SH-SY5Y (cell line): ENCODE data around the gene TENM4.

Source experiments
- GATA2 ChIP-seq: IDR thresholded peaks from 2 replicates; pipeline ENCODE4 v1.6.1; 2011; ENCODE audit warnings: mild to moderate bottlenecking, low read depth, low read length
- GATA3 ChIP-seq: IDR thresholded peaks from 2 replicates; pipeline ENCODE4 v1.6.1; 2011; ENCODE audit warnings: low read depth, mild to moderate bottlenecking, low read length, moderate library complexity

TENM4 gene

DNA sequence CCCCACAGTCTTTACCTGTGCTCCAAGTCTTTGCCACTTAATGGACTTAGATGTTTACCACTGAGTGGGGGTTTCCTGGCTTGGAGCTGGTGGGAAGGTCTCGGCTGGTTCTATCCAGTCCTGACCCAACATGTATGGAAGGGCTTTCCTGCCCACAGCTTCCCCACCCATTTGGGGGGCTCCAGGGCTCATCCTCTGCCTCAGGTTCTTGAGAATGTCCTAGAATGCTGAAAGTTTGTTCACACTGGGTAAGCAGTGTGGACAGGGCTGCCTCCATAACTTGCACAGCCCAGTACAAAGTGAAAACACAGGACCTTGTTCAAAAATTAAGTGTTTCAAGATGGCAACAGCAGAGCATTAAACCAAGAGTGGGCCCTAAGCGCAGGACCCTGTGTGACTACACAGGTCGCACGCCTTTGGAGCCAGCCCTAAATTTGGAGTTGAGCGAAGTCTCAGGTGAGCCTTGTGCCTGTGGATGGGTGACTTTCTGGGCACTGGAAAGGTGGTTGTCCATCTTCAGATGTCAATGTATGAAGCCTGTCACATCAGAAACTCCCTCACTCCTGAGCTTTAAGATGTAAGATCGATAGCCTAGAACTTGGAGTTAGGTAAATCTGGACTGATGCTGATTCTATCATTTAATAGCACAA, 793.4 kb downstream of the TENM4 start:
- TF ChIP-seq GATA3 (no peak), GATA2 (no peak)

DNA sequence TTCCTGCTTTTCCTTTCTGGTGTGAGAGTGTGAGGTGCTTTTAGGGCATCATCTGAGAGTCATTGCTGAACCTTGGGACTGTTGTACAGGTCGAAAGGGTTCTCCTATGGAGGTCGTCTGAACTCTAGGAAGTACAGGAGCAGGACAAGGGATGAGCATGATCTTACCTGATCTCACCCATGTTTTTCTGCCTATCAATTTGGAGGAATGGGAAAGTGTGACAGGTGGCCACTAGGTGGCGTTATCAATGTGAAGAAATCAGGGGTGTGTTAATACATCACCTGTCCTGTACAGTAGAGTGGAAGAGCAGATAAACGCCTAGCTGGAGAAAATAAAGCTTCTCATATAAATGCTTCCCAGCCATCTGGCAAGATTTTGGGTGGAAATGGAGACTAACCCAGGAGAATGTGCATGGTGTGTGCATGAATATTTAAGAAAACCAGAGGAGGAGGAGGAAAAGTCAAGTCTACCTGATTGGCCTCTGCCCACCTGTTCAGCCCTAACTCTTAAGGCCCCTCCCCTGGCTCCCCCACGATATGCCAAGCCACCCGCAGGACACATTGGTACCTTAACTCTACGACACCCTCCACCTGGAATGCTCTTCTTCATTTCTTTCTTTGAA, 794.2 kb downstream of the TENM4 start:
- TF ChIP-seq GATA2 = no peak
- no peak for TF ChIP-seq GATA3

DNA sequence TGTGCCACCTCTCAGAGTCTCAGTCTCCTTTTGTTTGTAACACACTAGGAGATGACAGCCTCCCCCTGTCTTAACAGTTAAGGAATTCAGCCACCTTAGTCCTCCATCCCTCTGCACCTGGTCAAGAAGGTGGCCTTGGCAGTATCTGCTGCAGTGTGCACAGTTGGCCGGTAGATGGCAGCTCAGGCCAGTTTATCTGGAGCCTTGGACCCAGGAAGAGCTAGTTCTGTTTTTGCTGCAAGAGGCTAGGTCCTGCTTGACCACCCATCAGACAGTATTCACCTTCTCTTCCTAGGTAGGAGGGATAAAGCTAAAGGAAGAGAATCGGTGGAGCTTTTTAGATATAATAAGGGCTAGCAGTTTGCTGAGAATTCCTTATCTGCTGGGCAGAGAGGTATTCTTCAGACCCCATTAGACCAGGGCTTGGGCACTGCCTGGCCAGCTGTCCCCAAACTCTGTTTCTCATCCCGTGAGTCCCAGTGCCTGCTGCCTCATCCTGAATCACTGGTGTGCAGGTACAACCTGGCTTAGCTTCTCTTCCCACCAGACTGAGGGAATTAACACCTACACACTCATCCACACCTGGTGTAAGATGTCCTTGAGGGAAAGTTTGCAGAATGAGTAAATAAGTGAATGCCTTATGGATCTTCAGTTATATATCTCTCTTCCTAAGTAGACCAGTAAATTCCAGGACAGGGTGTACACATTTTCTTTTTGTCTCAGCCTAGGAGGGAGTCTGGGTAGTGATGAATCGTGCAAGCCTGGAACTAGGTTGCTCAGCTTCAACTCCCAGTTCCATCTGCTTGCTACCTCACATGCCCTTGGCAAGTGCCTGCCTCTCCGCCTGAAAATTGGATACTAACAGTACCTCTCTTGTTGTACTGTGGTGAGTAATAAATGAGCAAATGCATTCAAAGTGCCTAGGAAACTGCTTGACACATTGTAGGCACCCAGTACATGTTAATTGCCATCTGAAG, 795.3 kb downstream of the TENM4 start:
- TF ChIP-seq GATA2 = no peak
- TF ChIP-seq GATA3 = no peak

DNA sequence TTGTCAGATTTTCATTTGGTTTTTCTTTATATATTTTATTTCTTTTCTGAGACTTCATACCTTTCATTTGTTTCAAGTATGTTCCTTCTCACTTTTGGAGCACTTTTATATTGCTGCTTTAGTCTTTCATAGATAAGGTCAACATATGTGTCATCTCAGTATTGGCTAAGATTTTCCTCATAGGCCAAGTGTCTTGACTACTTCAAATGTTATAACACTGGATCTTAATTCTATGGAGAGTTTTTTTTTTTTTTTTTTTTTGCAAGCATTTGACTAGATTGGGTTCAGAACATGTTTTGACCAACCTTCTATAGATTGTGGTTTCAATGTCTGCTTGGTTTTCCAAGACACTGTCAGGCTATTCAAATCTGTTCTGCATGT, 797.2 kb downstream of the TENM4 start:
- TF ChIP-seq GATA2 = no peak
- TF ChIP-seq GATA3 = no peak

DNA sequence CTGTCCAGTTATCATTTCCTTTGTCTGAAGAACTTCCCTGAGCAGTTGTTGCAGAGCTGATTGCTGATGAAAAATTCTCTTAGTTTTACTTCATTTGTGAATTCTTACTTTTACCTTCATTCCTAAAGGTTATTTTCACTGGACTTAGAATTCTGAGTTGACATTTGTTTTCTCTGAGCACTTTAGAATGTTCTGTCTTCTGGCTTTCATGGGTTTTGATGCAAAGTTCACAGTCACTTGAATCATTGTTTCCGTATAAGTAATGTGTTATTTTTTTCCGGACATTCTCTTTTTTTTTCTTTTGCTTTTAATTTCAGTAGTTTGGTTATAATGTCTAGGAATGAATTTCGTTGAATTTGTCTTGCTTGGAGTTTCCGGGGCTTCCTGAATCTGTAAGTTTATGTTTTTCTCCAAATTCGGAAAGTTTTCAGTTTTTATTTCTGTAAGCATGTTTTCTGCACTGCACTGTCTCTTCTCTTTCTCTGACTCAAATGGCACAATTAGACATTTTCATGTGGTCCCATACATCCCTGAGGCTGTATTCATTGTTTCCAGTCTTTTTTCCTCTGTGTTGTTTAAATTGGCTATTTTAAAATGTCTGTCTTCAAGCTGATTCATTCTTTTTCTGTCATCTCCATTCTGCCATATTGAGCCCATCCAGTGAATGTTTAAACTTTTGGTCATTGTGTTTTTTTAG, 797.7 kb downstream of the TENM4 start:
- TF ChIP-seq GATA2 (no peak), GATA3 (no peak)

DNA sequence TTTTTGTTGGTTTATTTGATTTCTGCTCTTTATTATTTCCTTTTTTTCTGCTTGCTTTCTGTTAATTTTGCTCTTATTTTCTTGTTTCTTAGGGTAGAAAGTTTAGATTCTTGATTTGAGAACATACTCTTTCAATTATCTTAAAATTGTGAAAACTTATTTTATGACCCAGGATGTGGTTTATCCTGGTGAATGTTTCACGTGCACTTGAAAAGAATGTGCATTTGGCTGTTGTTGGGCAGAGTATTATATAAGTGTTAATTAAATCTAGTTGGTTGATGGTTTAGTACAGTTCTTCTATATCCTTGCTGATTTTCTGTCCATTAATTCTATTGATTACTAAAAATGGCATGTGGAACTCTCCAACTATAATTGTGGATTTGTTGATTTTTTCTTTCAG, 799.3 kb downstream of the TENM4 start:
- TF ChIP-seq GATA3 (no peak), GATA2 (no peak)

DNA sequence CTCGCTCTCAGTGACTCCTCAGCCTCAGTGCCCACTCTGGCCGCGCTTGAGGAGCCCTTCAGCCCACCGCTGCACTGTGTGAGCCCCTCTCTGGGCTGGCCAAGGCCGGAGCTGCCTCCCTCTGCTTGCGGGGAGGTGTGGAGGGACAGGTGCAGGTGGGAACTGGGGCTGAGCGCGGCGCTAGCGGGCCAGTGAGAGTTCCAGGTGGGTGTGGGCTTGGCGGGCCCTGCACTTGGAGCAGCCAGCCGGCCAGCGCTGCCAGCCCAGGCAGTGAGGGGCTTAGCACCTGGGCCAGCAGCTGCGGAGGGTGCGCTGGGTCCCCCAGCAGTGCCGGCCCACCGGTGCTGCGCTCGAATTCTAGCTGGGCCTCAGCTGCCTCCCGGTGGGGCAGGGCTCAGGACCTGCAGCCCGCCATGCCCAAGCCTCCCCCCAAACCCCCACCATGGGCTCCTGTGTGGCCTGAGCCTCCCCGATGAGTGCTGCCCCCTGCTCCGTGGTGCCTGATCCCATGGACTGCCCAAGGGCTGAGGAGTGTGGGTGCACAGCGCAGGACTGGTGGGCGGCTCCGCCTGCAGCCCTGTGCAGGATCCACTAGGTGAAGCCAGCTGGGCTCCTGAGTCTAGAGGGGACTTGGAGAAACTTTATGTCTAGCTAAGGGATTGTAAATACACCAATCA, 802.0 kb downstream of the TENM4 start:
- no peak for TF ChIP-seq GATA2
- TF ChIP-seq GATA3 = no peak

DNA sequence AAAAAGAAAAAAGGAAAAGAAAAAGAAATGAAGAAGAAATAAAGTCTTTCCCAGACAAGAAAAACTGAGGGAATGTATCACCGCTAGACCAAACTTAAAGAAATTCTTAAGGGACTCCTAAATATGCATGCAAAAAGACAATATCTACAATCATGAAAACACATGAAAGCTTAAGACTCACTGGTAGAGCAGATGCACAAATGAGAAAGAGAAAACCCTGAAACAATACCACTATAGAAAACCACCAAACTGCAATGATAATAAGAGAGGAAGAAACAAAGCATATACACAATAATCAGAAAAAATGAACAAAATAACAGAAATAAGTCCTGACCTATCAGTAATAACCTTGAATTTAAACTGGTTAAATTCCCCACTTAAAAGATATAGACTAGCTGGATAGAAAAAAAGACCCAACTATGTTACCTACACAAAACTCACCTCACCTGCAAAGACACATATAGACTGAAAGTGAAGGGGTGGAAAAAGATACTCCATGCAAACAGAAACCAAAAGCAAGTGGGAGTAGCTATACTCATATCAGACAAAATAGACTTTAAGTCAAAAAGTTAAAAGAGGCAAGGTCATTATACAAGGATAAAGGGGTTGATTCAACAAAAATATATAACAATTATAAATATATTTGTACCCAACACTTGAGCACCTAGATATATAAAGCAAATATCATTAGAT, 804.9 kb downstream of the TENM4 start:
- TF ChIP-seq GATA2 = no peak
- TF ChIP-seq GATA3 = no peak

DNA sequence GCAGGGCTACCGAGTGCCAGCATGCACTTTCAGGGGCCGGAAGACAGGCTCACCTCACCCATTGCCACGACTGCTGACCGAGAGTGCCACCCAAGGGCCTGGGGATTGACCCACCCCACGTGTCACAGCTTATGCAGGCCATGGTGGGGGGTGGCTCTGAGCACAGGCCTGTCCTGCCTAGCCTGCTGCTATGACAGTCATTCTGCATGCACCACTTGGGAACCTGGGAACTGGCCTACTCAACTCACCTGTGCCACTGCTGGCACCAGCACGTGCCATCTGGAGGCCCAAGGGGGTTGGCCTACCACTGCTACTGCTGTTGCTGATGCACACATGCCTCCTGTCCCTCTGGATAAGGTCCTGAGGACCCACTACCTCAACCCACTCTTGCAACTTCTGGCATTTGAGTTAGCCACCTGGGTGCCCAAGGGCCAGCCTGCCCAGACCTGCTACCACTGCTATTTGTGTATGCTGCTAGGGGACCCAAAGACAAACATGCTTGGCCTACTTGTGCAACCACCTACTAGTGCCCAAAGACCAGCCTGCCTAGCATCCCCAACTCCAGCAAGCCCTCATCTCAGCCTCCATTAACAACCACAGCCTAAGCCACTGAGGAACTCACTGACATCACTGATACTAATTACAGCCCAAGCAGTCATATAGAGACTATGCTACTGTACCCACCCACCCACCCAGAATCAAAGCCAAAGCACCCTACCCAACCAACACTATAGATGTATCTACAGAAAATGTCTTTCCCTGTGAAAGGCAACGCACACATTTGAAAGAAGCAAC, 807.1 kb downstream of the TENM4 start:
- TF ChIP-seq GATA2 = no peak
- no peak for TF ChIP-seq GATA3

DNA sequence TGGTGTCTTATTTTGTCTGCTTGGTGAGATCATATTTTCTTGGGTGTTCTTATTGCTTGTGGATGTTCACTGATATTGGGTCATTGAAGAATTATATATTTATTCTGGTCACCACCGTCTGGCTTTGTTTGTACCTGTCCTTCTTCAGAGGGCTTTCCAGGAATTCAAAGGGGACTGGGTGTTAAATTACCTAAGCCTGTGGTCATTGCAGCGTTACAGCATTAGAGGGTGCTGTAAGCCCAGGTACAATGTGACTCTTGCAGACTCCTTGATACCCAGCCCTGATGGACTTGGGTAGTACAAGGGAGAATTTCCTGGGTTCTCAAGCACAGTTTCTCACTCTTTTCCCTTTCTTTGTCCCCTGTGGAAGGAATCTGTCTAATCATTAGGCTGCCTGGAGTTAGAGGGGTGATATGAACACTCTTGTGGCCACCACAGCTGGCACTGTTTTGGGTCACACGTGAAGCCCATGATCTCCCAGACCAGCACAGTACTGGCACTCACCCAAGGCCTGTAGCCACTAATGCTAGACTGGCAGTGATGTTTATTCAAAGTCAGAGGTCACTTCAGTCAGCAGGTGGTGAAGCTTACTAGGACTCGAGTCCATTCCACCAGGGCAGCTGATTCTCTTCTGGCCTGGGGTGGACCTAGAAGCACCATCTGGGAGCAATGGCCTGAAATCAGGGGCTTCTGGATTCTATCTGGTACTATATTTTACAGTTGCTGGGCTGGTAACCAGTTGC, 810.1 kb downstream of the TENM4 start:
- TF ChIP-seq GATA3 = no peak
- TF ChIP-seq GATA2 = no peak

DNA sequence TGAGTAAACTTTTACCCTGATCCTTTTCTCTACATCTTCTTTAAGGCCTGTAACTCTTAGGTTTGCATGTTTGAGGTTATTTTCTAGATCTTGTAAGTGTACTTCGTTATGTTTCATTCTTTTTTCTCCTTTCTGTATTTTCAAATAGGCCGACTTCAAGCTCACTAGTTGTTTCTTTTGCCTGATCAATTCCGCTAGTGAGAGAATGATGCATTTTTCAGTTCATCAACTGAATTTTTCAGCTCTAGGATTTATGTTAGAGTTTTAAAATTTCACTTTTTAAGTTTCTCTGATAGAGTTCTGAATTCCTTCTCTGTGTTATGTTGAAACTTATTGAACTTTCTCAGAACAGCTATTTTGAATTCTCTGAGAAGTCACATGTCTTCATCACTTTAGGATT, 810.7 kb downstream of the TENM4 start:
- no peak for TF ChIP-seq GATA2
- TF ChIP-seq GATA3 = no peak

DNA sequence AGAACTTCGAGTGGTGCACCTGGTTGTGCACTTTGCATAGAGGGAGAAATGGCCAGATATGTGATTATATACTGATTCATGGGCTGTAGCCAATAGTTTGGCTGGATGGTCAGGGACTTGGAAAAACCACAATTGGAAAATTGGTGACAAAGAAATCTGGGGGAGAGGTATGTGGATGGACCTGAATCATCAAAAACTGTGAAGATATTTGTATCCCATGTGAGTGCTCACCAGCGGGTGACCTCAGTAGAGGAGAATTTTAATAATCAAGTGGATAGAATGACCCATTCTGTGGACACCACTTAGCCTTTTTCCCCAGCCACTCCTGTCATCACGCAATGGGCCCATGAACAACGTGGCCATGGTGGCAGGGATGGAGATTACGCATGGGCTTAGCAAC, 818.2 kb downstream of the TENM4 start:
- no peak for TF ChIP-seq GATA2
- no peak for TF ChIP-seq GATA3
